Activated B cell treated with CpG ODN at 0.5 μM for 24 hours (primary cell): ENCODE results near the gene RIMS1. TPM values are rescaled to one million over a fixed set of nuclear protein-coding genes. Genes with fewer than 3 reads are reported as not detected.

Experiments used
- ATAC-seq: fragments of 200-7000 bp; cut with Tn5 transposase; one replicate; pipeline ENCODE4 v1.10.0; 2021; ENCODE audit warnings: low read depth, mild to moderate bottlenecking, moderate library complexity
- CTCF ChIA-PET: fragments of 350-600 bp; sonication (Branson Sonifier 250); formaldehyde crosslinking; loops from one replicate; lab custom pipeline; 2021; ENCODE audit warnings: antibody characterized with exemption; lab: Charles Lee
- POLR2A ChIA-PET: fragments of 350-600 bp; sonication (Branson Sonifier 250); formaldehyde crosslinking; loops from one replicate; lab custom pipeline; 2021; ENCODE audit warnings: antibody characterized with exemption; lab: Charles Lee
- DNase-seq: peaks from one replicate; pipeline ENCODE4 v3.0.0; 2022
- H3K27ac Mint-ChIP-seq: one replicate; pipeline ENCODE4 v1.8.0; 2020; ENCODE audit warnings: mixed read lengths
- H3K27me3 Mint-ChIP-seq: one replicate; pipeline ENCODE4 v1.8.0; 2021; ENCODE audit warnings: mixed read lengths
- H3K36me3 Mint-ChIP-seq: one replicate; pipeline ENCODE4 v1.8.0; 2021; ENCODE audit warnings: low read depth, mixed read lengths
- H3K4me1 Mint-ChIP-seq: one replicate; pipeline ENCODE4 v1.8.0; 2021; ENCODE audit warnings: mixed read lengths
- H3K4me3 Mint-ChIP-seq: one replicate; pipeline ENCODE4 v1.8.0; 2020; ENCODE audit warnings: mild to moderate bottlenecking, mixed read lengths
- H3K9me3 Mint-ChIP-seq: one replicate; pipeline ENCODE4 v1.8.0; 2020; ENCODE audit warnings: mixed read lengths
- CTCF ChIP-seq: fragments of 200-600 bp; IDR thresholded peaks from one replicate; pipeline ENCODE4 v1.8.0; 2022; ENCODE audit warnings: antibody characterized with exemption, mild to moderate bottlenecking
- intact Hi-C: fragments of 100-400 bp; cut with micrococcal nuclease; formaldehyde crosslinking; loops from one replicate; pipeline ENCODE4 v1.15.1; 2024
- total RNA-seq: library from RNA; stranded (reverse); gene quantifications from 2 replicates; pipeline ENCODE4 v1.2.3, GENCODE V29; 2022

The RIMS1 gene
- total RNA-seq, 1 donor from 2014 or later = not detected

GRCh38 chr6:72035966-72036365 lies 149.6 kb downstream of the RIMS1 start:
- Mint-ChIP-seq H3K36me3 (no peaks in the 10 kb centered on the region), H3K9me3 (no peaks in the 10 kb centered on the region), H3K27ac (no peak overlapping the region), H3K4me1 (no peaks in the 10 kb centered on the region), H3K27me3 (peaks cover 4% of the 10 kb centered on the region), H3K4me3 (no peak overlapping the region)
- DNase-seq = no peak
- CTCF ChIA-PET = no interaction called here
- no peak for ATAC-seq
- TF ChIP-seq CTCF = no peak
- POLR2A ChIA-PET = no interaction called here
- intact Hi-C loops = no loop called here

DNA sequence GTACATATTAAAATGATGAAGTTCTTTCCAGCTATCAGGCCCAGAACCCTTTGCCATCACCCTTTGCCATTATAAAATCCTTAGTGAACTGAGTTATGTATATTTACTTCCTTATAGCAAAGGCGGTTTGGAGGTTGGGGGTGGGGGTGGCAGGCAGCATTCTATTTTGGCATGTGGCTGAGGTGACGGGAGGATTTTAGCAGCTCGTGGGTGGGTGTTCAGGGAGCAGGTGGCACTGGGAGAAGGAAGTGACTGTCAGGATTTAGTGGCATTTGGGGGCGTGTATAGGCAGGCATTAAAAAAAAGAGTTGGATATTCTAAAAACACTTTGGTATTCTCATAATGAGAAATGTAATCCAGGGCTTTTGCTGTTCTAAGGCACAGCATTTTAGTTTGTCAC lies 150.7 kb downstream of the RIMS1 start:
- peaks cover 4% of the 10 kb centered on the region for H3K27me3 Mint-ChIP-seq
- no peaks in the 10 kb centered on the region for H3K36me3 Mint-ChIP-seq
- intact Hi-C loops = no loop called here
- ChIA-PET POLR2A (no interaction called here), CTCF (no interaction called here)
- H3K4me3 Mint-ChIP-seq = no peak overlapping the region
- no peak for TF ChIP-seq CTCF
- DNase-seq (no peak), ATAC-seq (no peak)
- H3K27ac Mint-ChIP-seq = no peak overlapping the region
- no peaks in the 10 kb centered on the region for H3K4me1 Mint-ChIP-seq
- H3K9me3 Mint-ChIP-seq = no peaks in the 10 kb centered on the region

- Mint-ChIP-seq H3K9me3 (no peaks in the 10 kb centered on the region), H3K4me3 (no peak overlapping the region), H3K27me3 (peaks cover 4% of the 10 kb centered on the region), H3K27ac (no peak overlapping the region), H3K4me1 (no peaks in the 10 kb centered on the region), H3K36me3 (no peaks in the 10 kb centered on the region)
- no peak for DNase-seq
- CTCF ChIA-PET = no interaction called here
- ATAC-seq = no peak
- no peak for TF ChIP-seq CTCF
- intact Hi-C loops = no loop called here
- POLR2A ChIA-PET = no interaction called here
Measured at GRCh38 chr6:72040111-72040510, 153.8 kb downstream of the RIMS1 start.

DNA sequence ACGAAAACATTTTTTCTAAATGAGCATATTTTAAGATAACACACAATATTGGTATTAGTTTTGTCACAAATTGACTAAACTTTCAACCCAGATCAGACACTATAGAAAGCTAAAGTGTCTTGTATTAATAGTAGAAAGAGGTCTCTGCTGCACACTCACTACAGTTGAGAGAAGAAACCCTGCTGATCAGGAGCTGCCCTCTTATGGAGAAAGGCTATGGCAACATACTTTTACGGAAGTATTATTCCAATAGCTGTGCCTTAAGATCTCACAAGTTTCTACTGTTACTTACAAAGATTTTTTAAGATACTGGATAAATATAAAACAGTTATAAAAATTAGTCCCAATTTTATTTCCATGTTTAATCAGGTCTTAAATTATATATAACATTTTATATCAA lies 155.7 kb downstream of the RIMS1 start:
- Mint-ChIP-seq H3K4me1 (no peaks in the 10 kb centered on the region), H3K36me3 (no peaks in the 10 kb centered on the region), H3K27me3 (peaks cover under 1% of the 10 kb centered on the region), H3K4me3 (no peak overlapping the region), H3K27ac (no peak overlapping the region), H3K9me3 (no peaks in the 10 kb centered on the region)
- DNase-seq = no peak
- intact Hi-C loops = no loop called here
- CTCF ChIA-PET = no interaction called here
- POLR2A ChIA-PET = no interaction called here
- ATAC-seq = no peak
- no peak for TF ChIP-seq CTCF

DNA sequence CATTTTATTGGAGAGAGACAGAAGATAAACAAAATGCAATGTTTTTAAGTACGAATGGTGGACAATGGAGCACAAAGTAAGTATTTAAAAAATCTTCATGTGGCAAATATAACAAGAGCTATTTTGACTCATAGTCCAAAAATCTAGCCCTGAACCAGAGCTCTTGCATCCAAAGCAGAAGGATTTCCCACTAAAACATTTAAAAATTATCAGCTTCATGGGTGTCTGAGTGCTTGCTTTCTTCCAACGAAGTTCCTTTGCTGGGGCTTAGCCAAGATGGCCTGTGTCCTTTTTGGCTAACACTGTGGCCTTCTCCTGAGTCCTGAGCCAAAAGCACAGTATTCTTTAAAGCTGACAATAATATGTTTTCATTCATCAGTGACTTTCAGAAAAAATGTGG lies 161.7 kb downstream of the RIMS1 start:
- no peak for TF ChIP-seq CTCF
- ChIA-PET CTCF (no interaction called here), POLR2A (no interaction called here)
- intact Hi-C loops = no loop called here
- no peak overlapping the region for H3K4me3 Mint-ChIP-seq
- no peaks in the 10 kb centered on the region for H3K9me3 Mint-ChIP-seq
- DNase-seq = no peak
- H3K4me1 Mint-ChIP-seq = no peaks in the 10 kb centered on the region
- no peak for ATAC-seq
- H3K27me3 Mint-ChIP-seq = no peaks in the 10 kb centered on the region
- no peak overlapping the region for H3K27ac Mint-ChIP-seq
- H3K36me3 Mint-ChIP-seq = no peaks in the 10 kb centered on the region
